Stimulated activated CD4-positive, alpha-beta T cell treated with anti-CD3 and anti-CD28 coated beads, Interleukin-4, amount 100 ng/mL, for 48 hours (primary cell): ENCODE measurements around the gene TFDP3.

Experiments used
- DNase-seq, 2 donors: peaks; one replicate each; pipeline ENCODE4 v3.0.0-alpha.2; 2020; ENCODE audit warnings: low read depth in 2 of 2

Gene TFDP3

DNA sequence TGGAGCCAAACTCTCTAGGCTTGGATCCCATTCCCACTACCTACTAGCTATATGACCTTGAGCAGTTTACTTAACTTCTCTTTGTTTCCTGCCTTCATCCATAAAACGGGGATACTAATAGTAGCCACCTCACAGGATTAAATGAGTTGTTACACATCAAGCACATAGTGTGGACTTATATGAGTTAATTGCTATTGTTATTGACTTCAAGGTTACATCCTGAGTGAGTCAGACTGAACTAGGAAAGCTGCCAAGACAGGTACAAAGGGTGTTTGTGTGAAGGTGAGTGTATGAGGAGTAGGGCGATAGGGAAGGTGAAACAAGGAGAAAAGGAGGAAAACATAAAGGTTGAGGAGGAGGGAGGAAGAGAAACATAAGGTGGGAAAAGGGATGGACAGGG lies 32.2 kb downstream of the TFDP3 start:
- no peak for DNase-seq

DNA sequence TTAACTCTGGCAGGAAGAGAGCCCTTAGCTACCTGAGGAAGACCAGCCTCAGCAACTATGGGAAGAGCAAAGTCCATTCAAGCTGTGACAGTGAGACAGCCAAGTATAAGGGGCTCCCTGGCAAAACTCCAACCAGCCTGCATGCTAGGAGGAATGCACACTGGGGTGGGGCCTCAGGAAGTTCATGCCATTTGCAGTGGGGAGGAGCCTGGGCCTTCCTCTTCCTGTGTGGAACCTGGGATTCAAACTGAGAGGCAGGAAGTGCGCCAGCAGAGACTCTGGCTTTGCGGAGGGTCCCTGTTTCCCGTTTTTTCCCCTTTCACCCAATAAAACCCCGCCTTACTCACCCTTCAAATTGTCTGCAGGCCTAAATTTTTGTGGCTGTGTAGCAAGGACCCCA lies 33.0 kb downstream of the TFDP3 start:
- no peak for DNase-seq

DNA sequence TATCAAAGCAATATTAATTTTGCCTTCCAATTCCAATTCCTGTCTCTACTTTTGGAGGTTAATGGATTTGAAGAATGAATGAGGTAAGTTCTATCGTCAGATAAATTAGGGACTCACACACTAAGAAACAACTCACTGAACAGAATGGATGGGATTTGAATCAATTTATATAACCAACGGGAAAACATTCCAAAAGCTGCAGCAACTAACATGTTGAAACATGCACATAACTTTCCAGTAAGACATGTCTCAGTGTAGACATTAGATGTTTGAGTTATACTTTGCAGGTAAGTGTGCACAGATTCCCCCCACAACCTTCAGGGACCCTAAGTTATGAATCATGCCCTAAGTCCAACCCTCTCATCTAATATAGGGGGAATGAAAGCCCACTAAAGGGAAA lies 34.3 kb downstream of the TFDP3 start:
- no peak for DNase-seq

- DNase-seq: no peak
These were observed 38.7 kb downstream of the TFDP3 start for GRCh38 chrX:133179500-133179899.

- no peak for DNase-seq
These were observed 41.0 kb downstream of the TFDP3 start for GRCh38 chrX:133177202-133177601.

DNA sequence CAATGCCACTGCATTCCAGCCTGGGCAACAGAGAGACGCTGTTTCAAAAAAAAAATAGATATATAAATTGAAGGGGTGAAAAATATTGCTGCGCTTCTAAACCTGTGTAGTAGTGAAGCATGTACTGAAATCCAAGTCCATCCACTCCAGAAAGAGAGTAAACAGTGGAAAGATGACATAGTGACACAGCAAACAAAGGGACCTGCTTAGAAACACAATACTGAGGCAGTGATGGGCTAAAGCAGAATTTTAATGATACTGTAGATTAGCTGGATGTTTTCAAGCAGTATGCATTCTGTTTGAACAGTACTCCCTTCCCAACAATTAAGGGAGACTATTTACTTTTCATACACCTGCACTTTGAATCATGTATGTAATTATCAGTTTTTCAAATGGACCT lies 42.5 kb downstream of the TFDP3 start:
- no peak for DNase-seq

DNA sequence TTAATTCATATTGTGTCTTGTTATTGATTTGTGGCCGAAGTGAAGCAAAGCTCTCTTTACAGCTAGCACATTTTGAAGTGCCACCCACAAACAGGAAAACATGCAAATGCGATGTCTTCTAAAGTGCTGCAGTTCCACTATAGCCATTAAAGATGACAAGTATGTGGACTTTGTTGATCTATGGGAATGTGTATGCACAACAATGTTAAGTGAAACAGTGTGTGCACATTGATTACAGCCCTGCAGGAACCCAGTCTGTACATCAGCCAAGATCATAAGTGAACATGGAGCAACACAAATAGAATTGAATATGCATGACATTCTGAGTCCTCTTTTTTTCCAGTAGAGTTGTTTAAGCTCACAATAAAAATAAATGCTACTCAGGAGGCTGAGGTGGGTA lies 43.0 kb downstream of the TFDP3 start:
- no peak for DNase-seq

DNA sequence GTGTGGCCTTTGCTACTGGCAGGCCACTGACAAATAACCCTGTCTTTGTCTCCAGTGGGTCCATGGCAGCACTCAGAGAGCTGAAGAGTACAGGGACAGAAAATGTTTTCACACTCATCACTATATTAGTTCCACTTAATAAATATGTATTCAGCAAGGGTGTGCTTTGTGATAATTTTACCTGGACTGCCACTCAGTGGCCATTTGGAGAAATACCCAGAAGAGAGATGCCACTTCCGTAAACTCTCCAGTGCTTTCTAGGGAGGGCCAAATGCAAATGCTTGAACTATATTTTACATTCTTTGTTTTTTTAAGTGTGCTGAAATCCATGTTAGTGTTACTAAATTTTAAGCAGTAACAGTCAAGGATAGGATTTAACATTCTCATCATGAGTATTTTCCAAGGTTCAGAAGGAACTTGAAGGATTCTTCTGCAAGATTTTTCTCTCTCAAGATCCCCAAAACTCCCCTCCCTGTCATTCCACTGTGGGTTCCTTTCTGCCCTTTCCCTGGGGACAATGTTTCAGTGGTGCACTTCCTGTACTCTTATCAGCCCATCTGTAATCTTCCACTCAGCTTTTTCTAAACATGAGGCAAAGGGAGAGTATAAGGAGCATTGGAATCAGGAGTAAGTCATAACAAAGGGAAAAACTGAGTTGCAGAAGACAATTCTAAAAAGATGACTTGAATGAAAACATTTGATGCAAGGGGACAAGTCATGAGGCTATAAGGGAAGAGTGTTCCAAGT lies 46.0 kb downstream of the TFDP3 start:
- DNase-seq: no peak
